C4-2B (cell line): ENCODE measurements around the gene RNPEP.

ENCODE experiments used
- CTCF ChIP-seq: fragments of 450-650 bp; conservative IDR thresholded peaks from 2 replicates; pipeline ENCODE4 v1.5.1; 2017; ENCODE audit warnings: mild to moderate bottlenecking
- ZFX ChIP-seq: fragments of 450-650 bp; IDR thresholded peaks from 2 replicates; pipeline ENCODE4 v1.6.1; 2017

- no peak for TF ChIP-seq CTCF
- TF ChIP-seq ZFX = no peak
Measured at GRCh38 chr1:202002507-202002906, 20.1 kb downstream of the RNPEP start.
